IMR-90 (cell line): ENCODE measurements around the gene GPC6.

Experiments used
- CEBPB ChIP-seq: IDR thresholded peaks from 2 replicates; pipeline ENCODE4 v1.6.1; 2012; ENCODE audit warnings: low read depth, low read length, improper control_type of control experiment
- POLR2A ChIP-seq: IDR thresholded peaks from 2 replicates; pipeline ENCODE4 v1.6.1; 2012; ENCODE audit warnings: mild to moderate bottlenecking, low read depth, low read length
- RAD21 ChIP-seq: IDR thresholded peaks from 2 replicates; pipeline ENCODE4 v1.6.1; 2012; ENCODE audit warnings: low read length, improper control_type of control experiment
- SMC3 ChIP-seq: fragments of 150-350 bp; IDR thresholded peaks from 2 replicates; pipeline ENCODE4 v1.6.1; 2016; ENCODE audit warnings: low read depth, mild to moderate bottlenecking, antibody characterized with exemption, low read length, moderate library complexity
- TF ChIP-seq, protein P1 (sequence below): conservative IDR thresholded peaks from 2 replicates; pipeline ENCODE4 v1.5.1; 2012; ENCODE audit warnings: mild to moderate bottlenecking, low read depth, low read length, improper control_type of control experiment

DNA sequence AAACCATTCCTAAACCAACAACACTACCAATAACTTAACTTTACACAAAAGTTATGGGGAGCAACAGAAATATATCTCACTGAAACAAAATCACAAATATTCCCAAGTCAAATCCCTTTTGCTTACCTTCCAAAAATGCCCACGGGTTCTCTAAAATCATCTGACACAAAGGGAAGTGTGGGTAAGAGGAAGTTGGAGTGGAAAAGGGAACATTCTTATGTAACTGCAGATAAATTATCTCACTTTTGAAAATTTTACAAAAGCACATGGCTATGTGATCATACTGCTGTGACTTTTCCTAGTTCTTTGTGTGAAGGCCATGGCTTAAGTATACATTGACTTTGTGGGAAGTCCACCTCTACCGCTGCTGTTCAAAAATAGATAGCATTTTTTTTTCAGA lies 350.5 kb downstream of the GPC6 start:
- TF ChIP-seq, protein P1, sequence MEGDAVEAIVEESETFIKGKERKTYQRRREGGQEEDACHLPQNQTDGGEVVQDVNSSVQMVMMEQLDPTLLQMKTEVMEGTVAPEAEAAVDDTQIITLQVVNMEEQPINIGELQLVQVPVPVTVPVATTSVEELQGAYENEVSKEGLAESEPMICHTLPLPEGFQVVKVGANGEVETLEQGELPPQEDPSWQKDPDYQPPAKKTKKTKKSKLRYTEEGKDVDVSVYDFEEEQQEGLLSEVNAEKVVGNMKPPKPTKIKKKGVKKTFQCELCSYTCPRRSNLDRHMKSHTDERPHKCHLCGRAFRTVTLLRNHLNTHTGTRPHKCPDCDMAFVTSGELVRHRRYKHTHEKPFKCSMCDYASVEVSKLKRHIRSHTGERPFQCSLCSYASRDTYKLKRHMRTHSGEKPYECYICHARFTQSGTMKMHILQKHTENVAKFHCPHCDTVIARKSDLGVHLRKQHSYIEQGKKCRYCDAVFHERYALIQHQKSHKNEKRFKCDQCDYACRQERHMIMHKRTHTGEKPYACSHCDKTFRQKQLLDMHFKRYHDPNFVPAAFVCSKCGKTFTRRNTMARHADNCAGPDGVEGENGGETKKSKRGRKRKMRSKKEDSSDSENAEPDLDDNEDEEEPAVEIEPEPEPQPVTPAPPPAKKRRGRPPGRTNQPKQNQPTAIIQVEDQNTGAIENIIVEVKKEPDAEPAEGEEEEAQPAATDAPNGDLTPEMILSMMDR: no peak
- TF ChIP-seq SMC3 (no peak), CEBPB (no peak), RAD21 (no peak), POLR2A (no peak)
